Parietal lobe (tissue), 2 donors: Measurements from ENCODE around the gene TLR3. TPM values are rescaled to one million over a fixed set of nuclear protein-coding genes. Genes with fewer than 3 reads are reported as not detected.

Experiments
- small RNA-seq: library from RNA; depleted of rRNA; stranded (forward); fragments of <200 nt; gene quantifications from one replicate; pipeline ENCODE3, GENCODE V24; 2014; ENCODE audit warnings: low replicate concordance
- total RNA-seq: library from RNA; depleted of rRNA; stranded (reverse); fragments of >200 nt; gene quantifications from one replicate; pipeline ENCODE4 v1.2.3, GENCODE V29; 2014

The TLR3 gene
- 0.63 TPM for total RNA-seq

GRCh38 chr4:186068581-186069348 is at the start of gene TLR3:
Gene TLR3, plus strand, starts transcription at chr4:186069156. Its CDS starts 7,464 bp downstream, at chr4:186076620.

GRCh38 chr4:186104114-186104889 is 35.3 kb downstream of the TLR3 start, which contains the start of gene FAM149A:
Gene FAM149A, plus strand, starts transcription at chr4:186104704.

Small RNAs within 50 kb of the gene (small RNA-seq; reads per million reads assigned to genes)
- gene RF00322 (not detected), gene RNU4-64P (not detected)

Other genes starting within 250 kb of the TLR3 start
- gene FAM149A, start 35.5 kb downstream of the TLR3 start, total RNA-seq = 39.8 TPM
- gene CYP4V2, start 122.4 kb downstream of the TLR3 start, total RNA-seq = 15.0 TPM
- not detected for gene KLKB1, start 158.4 kb downstream of the TLR3 start, total RNA-seq
- gene F11, start 197.0 kb downstream of the TLR3 start, total RNA-seq = not detected